ENCODE data around the gene OSBPL2.

Gene OSBPL2

GRCh38 chr20:62296724-62297448 is 58.6 kb downstream of the OSBPL2 start:
- DNase-seq (ENCODE audit: insufficient read length, low spot score) (no peak), FAIRE-seq (no peak)
- TF ChIP-seq CTCF (IDR thresholded peaks at IDR 0.05; ENCODE audit: insufficient read depth, missing control alignments), result no peak

- DNase-seq (ENCODE audit: insufficient read length, low spot score) (no peak), FAIRE-seq (no peak)
- TF ChIP-seq CTCF (IDR thresholded peaks at IDR 0.05; ENCODE audit: insufficient read depth, missing control alignments), result no peak
Measured at GRCh38 chr20:62297449-62298227, 59.3 kb downstream of the OSBPL2 start.

- FAIRE-seq (no peak), DNase-seq (ENCODE audit: insufficient read length, low spot score) (no peak)
- no peak for TF ChIP-seq CTCF (IDR thresholded peaks at IDR 0.05; ENCODE audit: insufficient read depth, missing control alignments)
Measured at GRCh38 chr20:62298577-62299249, 60.4 kb downstream of the OSBPL2 start.

- FAIRE-seq (no peak), DNase-seq (ENCODE audit: insufficient read length, low spot score) (no peak)
- TF ChIP-seq CTCF (IDR thresholded peaks at IDR 0.05; ENCODE audit: insufficient read depth, missing control alignments), result no peak
Measured at GRCh38 chr20:62299666-62300236, 61.4 kb downstream of the OSBPL2 start.

GRCh38 chr20:62300319-62300718 is 62.0 kb downstream of the OSBPL2 start:
- TF ChIP-seq CTCF (IDR thresholded peaks at IDR 0.05; ENCODE audit: insufficient read depth, missing control alignments), result no peak
- DNase-seq (ENCODE audit: insufficient read length, low spot score) (no peak), FAIRE-seq (no peak)

- DNase-seq (ENCODE audit: insufficient read length, low spot score) (no peak), FAIRE-seq (no peak)
- no peak for TF ChIP-seq CTCF (IDR thresholded peaks at IDR 0.05; ENCODE audit: insufficient read depth, missing control alignments)
Measured at GRCh38 chr20:62301111-62301668, 62.9 kb downstream of the OSBPL2 start.
